Ishikawa (cell line): Measurements from ENCODE around the gene STK4.

ENCODE experiments used
- CEBPB ChIP-seq: IDR thresholded peaks from 2 replicates; pipeline ENCODE4 v1.6.1; 2012
- CREB1 ChIP-seq: IDR thresholded peaks from 2 replicates; pipeline ENCODE4 v1.6.1; 2012; ENCODE audit warnings: low read depth
- EGR1 ChIP-seq: IDR thresholded peaks from 2 replicates; pipeline ENCODE4 v1.6.1; 2012
- EP300 ChIP-seq: IDR thresholded peaks from 2 replicates; pipeline ENCODE4 v1.6.1; 2012; ENCODE audit warnings: borderline replicate concordance
- FOXM1 ChIP-seq: IDR thresholded peaks from 2 replicates; pipeline ENCODE4 v1.6.1; 2012; ENCODE audit warnings: low read depth, borderline replicate concordance
- NFIC ChIP-seq: IDR thresholded peaks from 2 replicates; pipeline ENCODE4 v1.6.1; 2012
- RAD21 ChIP-seq: IDR thresholded peaks from 2 replicates; pipeline ENCODE4 v1.6.1; 2012; ENCODE audit warnings: low read depth
- TAF1 ChIP-seq: IDR thresholded peaks from 2 replicates; pipeline ENCODE4 v1.6.1; 2012; ENCODE audit warnings: low read depth, mild to moderate bottlenecking
- TEAD4 ChIP-seq: IDR thresholded peaks from 2 replicates; pipeline ENCODE4 v1.6.1; 2012
- USF1 ChIP-seq: IDR thresholded peaks from 2 replicates; pipeline ENCODE4 v1.6.1; 2012
- YY1 ChIP-seq: IDR thresholded peaks from 2 replicates; pipeline ENCODE4 v1.6.1; 2012; ENCODE audit warnings: low read depth
- ZBTB7A ChIP-seq: IDR thresholded peaks from 2 replicates; pipeline ENCODE4 v1.6.1; 2012; ENCODE audit warnings: low read depth
- TF ChIP-seq, protein P1 (sequence below): IDR thresholded peaks from 2 replicates; pipeline ENCODE4 v1.6.1; 2012; ENCODE audit warnings: low read depth, mild to moderate bottlenecking
- TF ChIP-seq, protein P2 (sequence below): IDR thresholded peaks from 2 replicates; pipeline ENCODE4 v1.6.1; 2012

DNA sequence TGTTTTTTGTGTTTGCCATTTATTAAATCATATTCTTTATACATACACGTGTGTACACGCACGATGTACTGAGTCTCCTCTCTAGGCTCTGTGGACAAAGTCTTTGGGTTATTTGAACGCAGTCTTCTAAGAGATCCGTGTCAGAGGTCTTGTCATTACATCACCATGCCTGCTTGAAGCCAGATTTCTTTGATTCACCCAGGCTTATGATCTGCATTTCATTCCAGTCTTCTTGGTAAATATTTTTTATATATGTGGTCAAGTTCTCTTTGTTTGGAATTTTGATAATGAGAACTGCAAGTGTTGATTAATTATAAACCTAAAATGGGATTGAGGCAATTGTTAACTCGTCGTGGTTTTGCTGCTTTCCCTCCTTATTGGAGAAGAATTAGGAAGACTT is 100.1 kb downstream of the STK4 start:
- TF ChIP-seq YY1 (no peak), TEAD4 (no peak), USF1 (no peak), EP300 (no peak), CREB1 (no peak), FOXM1 (no peak), CEBPB (no peak), EGR1 (no peak), ZBTB7A (no peak), NFIC (no peak), TAF1 (no peak), RAD21 (no peak)
- TF ChIP-seq, protein P1, sequence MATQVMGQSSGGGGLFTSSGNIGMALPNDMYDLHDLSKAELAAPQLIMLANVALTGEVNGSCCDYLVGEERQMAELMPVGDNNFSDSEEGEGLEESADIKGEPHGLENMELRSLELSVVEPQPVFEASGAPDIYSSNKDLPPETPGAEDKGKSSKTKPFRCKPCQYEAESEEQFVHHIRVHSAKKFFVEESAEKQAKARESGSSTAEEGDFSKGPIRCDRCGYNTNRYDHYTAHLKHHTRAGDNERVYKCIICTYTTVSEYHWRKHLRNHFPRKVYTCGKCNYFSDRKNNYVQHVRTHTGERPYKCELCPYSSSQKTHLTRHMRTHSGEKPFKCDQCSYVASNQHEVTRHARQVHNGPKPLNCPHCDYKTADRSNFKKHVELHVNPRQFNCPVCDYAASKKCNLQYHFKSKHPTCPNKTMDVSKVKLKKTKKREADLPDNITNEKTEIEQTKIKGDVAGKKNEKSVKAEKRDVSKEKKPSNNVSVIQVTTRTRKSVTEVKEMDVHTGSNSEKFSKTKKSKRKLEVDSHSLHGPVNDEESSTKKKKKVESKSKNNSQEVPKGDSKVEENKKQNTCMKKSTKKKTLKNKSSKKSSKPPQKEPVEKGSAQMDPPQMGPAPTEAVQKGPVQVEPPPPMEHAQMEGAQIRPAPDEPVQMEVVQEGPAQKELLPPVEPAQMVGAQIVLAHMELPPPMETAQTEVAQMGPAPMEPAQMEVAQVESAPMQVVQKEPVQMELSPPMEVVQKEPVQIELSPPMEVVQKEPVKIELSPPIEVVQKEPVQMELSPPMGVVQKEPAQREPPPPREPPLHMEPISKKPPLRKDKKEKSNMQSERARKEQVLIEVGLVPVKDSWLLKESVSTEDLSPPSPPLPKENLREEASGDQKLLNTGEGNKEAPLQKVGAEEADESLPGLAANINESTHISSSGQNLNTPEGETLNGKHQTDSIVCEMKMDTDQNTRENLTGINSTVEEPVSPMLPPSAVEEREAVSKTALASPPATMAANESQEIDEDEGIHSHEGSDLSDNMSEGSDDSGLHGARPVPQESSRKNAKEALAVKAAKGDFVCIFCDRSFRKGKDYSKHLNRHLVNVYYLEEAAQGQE: no peak
- TF ChIP-seq, protein P2, sequence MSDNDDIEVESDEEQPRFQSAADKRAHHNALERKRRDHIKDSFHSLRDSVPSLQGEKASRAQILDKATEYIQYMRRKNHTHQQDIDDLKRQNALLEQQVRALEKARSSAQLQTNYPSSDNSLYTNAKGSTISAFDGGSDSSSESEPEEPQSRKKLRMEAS: no peak
